ENCODE results near the gene RRN3. TPM values are rescaled to one million over a fixed set of nuclear protein-coding genes. Genes with fewer than 3 reads are reported as not detected.
"Not testable (repeated sequence)": the region's sequence is repeated elsewhere in the genome, so short reads cannot be mapped to it uniquely, and the experiment has no call there.

The RRN3 gene
- total RNA-seq, 5 donors from 2014 or later (not counting 1 experiment from before 2014, with no cell fraction given): 26.5 to 38.0 (median 37.3) TPM

GRCh38 chr16:15140444-15141365 lies 46.6 kb upstream of the RRN3 start:
- H3K27ac Mint-ChIP-seq; H3K4me3 Mint-ChIP-seq; H3K4me1 ChIP-seq (ENCODE audit: control insufficient read depth in 1 of 2, extremely low read depth in 1 of 2, insufficient read depth in 2 of 2, low read length in 2 of 2); H3K27me3 Mint-ChIP-seq; H3K4me1 Mint-ChIP-seq; H3K27ac ChIP-seq (ENCODE audit: low read length); H3K4me3 ChIP-seq (ENCODE audit: control insufficient read depth in 1 of 2, extremely low read depth in 1 of 2, low read length in 1 of 2); CTCF ChIA-PET; H3K9me3 ChIP-seq; H3K9me3 Mint-ChIP-seq; H3K27me3 ChIP-seq (replicated peaks in 1 of 2; ENCODE audit: control insufficient read depth in 2 of 2, extremely low read depth in 1 of 2, insufficient read depth in 2 of 2, low read length in 1 of 2); H3K36me3 ChIP-seq (ENCODE audit: control insufficient read depth in 2 of 2, extremely low read depth in 1 of 2, insufficient read depth in 1 of 2, low read length in 1 of 2); DNase-seq; POLR2A ChIA-PET; ATAC-seq (replicated peaks in 1 of 4); H3K36me3 Mint-ChIP-seq: not testable (repeated sequence)
- 89% methylated on average over 18 of the region's 30 CpGs for WGBS (ENCODE audit: insufficient coverage)

GRCh38 chr16:15137514-15137913 lies 43.4 kb upstream of the RRN3 start:
- H3K27ac ChIP-seq (ENCODE audit: low read length); H3K4me3 Mint-ChIP-seq; H3K27me3 Mint-ChIP-seq: not testable (repeated sequence)

GRCh38 chr16:15135483-15136360 lies 41.6 kb upstream of the RRN3 start:
- H3K9me3 ChIP-seq; CTCF ChIA-PET; H3K27ac ChIP-seq (ENCODE audit: low read length); ATAC-seq (replicated peaks in 1 of 4); H3K36me3 ChIP-seq (ENCODE audit: control insufficient read depth in 2 of 2, extremely low read depth in 1 of 2, insufficient read depth in 1 of 2, low read length in 1 of 2); H3K36me3 Mint-ChIP-seq; H3K27me3 ChIP-seq (replicated peaks in 1 of 2; ENCODE audit: control insufficient read depth in 2 of 2, extremely low read depth in 1 of 2, insufficient read depth in 2 of 2, low read length in 1 of 2); POLR2A ChIA-PET; H3K4me3 ChIP-seq (ENCODE audit: control insufficient read depth in 1 of 2, extremely low read depth in 1 of 2, low read length in 1 of 2); H3K4me1 ChIP-seq (ENCODE audit: control insufficient read depth in 1 of 2, extremely low read depth in 1 of 2, insufficient read depth in 2 of 2, low read length in 2 of 2); H3K4me1 Mint-ChIP-seq; H3K4me3 Mint-ChIP-seq; H3K9me3 Mint-ChIP-seq; H3K27me3 Mint-ChIP-seq; DNase-seq; H3K27ac Mint-ChIP-seq: not testable (repeated sequence)
- WGBS (ENCODE audit: insufficient coverage): 97% methylated on average over 21 of the region's 50 CpGs

More at GRCh38 chr16:15137514-15137913, 43.4 kb upstream of the RRN3 start:
- H3K9me3 ChIP-seq; H3K27ac Mint-ChIP-seq; H3K36me3 Mint-ChIP-seq; H3K9me3 Mint-ChIP-seq; ATAC-seq (replicated peaks in 1 of 4); CTCF ChIA-PET; H3K36me3 ChIP-seq (ENCODE audit: control insufficient read depth in 2 of 2, extremely low read depth in 1 of 2, insufficient read depth in 1 of 2, low read length in 1 of 2); POLR2A ChIA-PET; DNase-seq; H3K4me3 ChIP-seq (ENCODE audit: control insufficient read depth in 1 of 2, extremely low read depth in 1 of 2, low read length in 1 of 2); H3K27me3 ChIP-seq (replicated peaks in 1 of 2; ENCODE audit: control insufficient read depth in 2 of 2, extremely low read depth in 1 of 2, insufficient read depth in 2 of 2, low read length in 1 of 2); H3K4me1 ChIP-seq (ENCODE audit: control insufficient read depth in 1 of 2, extremely low read depth in 1 of 2, insufficient read depth in 2 of 2, low read length in 2 of 2); H3K4me1 Mint-ChIP-seq: not testable (repeated sequence)
- WGBS (ENCODE audit: insufficient coverage): 100% methylated on average over 1 of the region's 15 CpGs

- H3K9me3 Mint-ChIP-seq; H3K4me1 ChIP-seq (ENCODE audit: control insufficient read depth in 1 of 2, extremely low read depth in 1 of 2, insufficient read depth in 2 of 2, low read length in 2 of 2); DNase-seq; H3K9me3 ChIP-seq; H3K27ac ChIP-seq (ENCODE audit: low read length); H3K4me3 ChIP-seq (ENCODE audit: control insufficient read depth in 1 of 2, extremely low read depth in 1 of 2, low read length in 1 of 2); H3K36me3 Mint-ChIP-seq; H3K27me3 Mint-ChIP-seq; H3K4me1 Mint-ChIP-seq; CTCF ChIA-PET; H3K36me3 ChIP-seq (ENCODE audit: control insufficient read depth in 2 of 2, extremely low read depth in 1 of 2, insufficient read depth in 1 of 2, low read length in 1 of 2); H3K27me3 ChIP-seq (replicated peaks in 1 of 2; ENCODE audit: control insufficient read depth in 2 of 2, extremely low read depth in 1 of 2, insufficient read depth in 2 of 2, low read length in 1 of 2); H3K4me3 Mint-ChIP-seq; ATAC-seq (replicated peaks in 1 of 4); POLR2A ChIA-PET; H3K27ac Mint-ChIP-seq: not testable (repeated sequence)
- WGBS (ENCODE audit: insufficient coverage): no CpG with 5 or more reads among the region's 33 CpGs
Measured at GRCh38 chr16:15134752-15135482, 40.8 kb upstream of the RRN3 start.

GRCh38 chr16:15133554-15133953 lies 39.5 kb upstream of the RRN3 start:
- CTCF ChIA-PET; H3K27ac ChIP-seq (ENCODE audit: low read length); POLR2A ChIA-PET; H3K36me3 ChIP-seq (ENCODE audit: control insufficient read depth in 2 of 2, extremely low read depth in 1 of 2, insufficient read depth in 1 of 2, low read length in 1 of 2); H3K4me3 ChIP-seq (ENCODE audit: control insufficient read depth in 1 of 2, extremely low read depth in 1 of 2, low read length in 1 of 2); H3K27me3 Mint-ChIP-seq; DNase-seq; H3K36me3 Mint-ChIP-seq; H3K9me3 Mint-ChIP-seq; ATAC-seq (replicated peaks in 1 of 4); H3K9me3 ChIP-seq; H3K27ac Mint-ChIP-seq; H3K4me1 Mint-ChIP-seq; H3K4me3 Mint-ChIP-seq; H3K4me1 ChIP-seq (ENCODE audit: control insufficient read depth in 1 of 2, extremely low read depth in 1 of 2, insufficient read depth in 2 of 2, low read length in 2 of 2); H3K27me3 ChIP-seq (replicated peaks in 1 of 2; ENCODE audit: control insufficient read depth in 2 of 2, extremely low read depth in 1 of 2, insufficient read depth in 2 of 2, low read length in 1 of 2): not testable (repeated sequence)
- WGBS (ENCODE audit: insufficient coverage): 98% methylated on average over 8 of the region's 31 CpGs

GRCh38 chr16:15132719-15133428 lies 38.8 kb upstream of the RRN3 start:
- H3K27ac ChIP-seq (ENCODE audit: low read length); H3K27me3 Mint-ChIP-seq; H3K27me3 ChIP-seq (replicated peaks in 1 of 2; ENCODE audit: control insufficient read depth in 2 of 2, extremely low read depth in 1 of 2, insufficient read depth in 2 of 2, low read length in 1 of 2); ATAC-seq (replicated peaks in 1 of 4); POLR2A ChIA-PET; H3K9me3 Mint-ChIP-seq; H3K4me1 Mint-ChIP-seq; H3K4me3 ChIP-seq (ENCODE audit: control insufficient read depth in 1 of 2, extremely low read depth in 1 of 2, low read length in 1 of 2); H3K36me3 Mint-ChIP-seq; H3K27ac Mint-ChIP-seq; H3K9me3 ChIP-seq; CTCF ChIA-PET; H3K4me1 ChIP-seq (ENCODE audit: control insufficient read depth in 1 of 2, extremely low read depth in 1 of 2, insufficient read depth in 2 of 2, low read length in 2 of 2); DNase-seq; H3K4me3 Mint-ChIP-seq; H3K36me3 ChIP-seq (ENCODE audit: control insufficient read depth in 2 of 2, extremely low read depth in 1 of 2, insufficient read depth in 1 of 2, low read length in 1 of 2): not testable (repeated sequence)
- 100% methylated on average over 3 of the region's 41 CpGs for WGBS (ENCODE audit: insufficient coverage)
